CD14-positive monocyte (primary cell): ENCODE measurements around the gene APOL5. TPM values are rescaled to one million over a fixed set of nuclear protein-coding genes. Genes with fewer than 3 reads are reported as not detected.

ENCODE experiments used
- DNase-seq, 3 donors: peaks; one replicate each; pipeline ENCODE4 v3.0.0-alpha.2; 2011 to 2022
- H2AFZ ChIP-seq: 2 replicates; pipeline ENCODE4 v1.6.0; 2012; ENCODE audit warnings: mild to moderate bottlenecking, low read depth, low read length, inconsistent platforms; ENCODE audit not compliant: insufficient read depth, poor library complexity, severe bottlenecking
- H3K27ac ChIP-seq, 2 donors: 1 replicate in 1 of 2; 2 replicates in 1 of 2; pipeline ENCODE4 v1.5.1; 2012 to 2013; ENCODE audit warnings: low read length in 2 of 2, control low read depth in 1 of 2, inconsistent platforms in 1 of 2, low read depth in 1 of 2, mild to moderate bottlenecking in 1 of 2
- H3K27me3 ChIP-seq, 2 donors: one replicate each; pipeline versions ENCODE4 v1.6.0 to v1.6.1; 2011 to 2013; ENCODE audit warnings: low read length in 2 of 2; ENCODE audit not compliant: control insufficient read depth in 2 of 2, insufficient read depth in 2 of 2
- H3K36me3 ChIP-seq, 2 donors: replicated peaks in 1 of 2; 1 replicate in 1 of 2; 2 replicates in 1 of 2; pipeline versions ENCODE4 v1.5.1 to v1.6.1; 2012 to 2013; ENCODE audit warnings: low read length in 2 of 2, control low read depth in 1 of 2, inconsistent platforms in 1 of 2, mild to moderate bottlenecking in 1 of 2; ENCODE audit not compliant: insufficient read depth in 2 of 2, control insufficient read depth in 1 of 2
- H3K4me1 ChIP-seq, 2 donors: 1 replicate in 1 of 2; 2 replicates in 1 of 2; pipeline versions ENCODE4 v1.5.1 to v1.6.1; 2012 to 2013; ENCODE audit warnings: low read length in 2 of 2, control low read depth in 1 of 2, inconsistent platforms in 1 of 2, mild to moderate bottlenecking in 1 of 2, moderate library complexity in 1 of 2; ENCODE audit not compliant: insufficient read depth in 2 of 2, control insufficient read depth in 1 of 2
- H3K4me2 ChIP-seq: replicated peaks from 2 replicates; pipeline ENCODE3; 2012; ENCODE audit warnings: low read length, moderate library complexity, mild to moderate bottlenecking; ENCODE audit not compliant: poor library complexity, severe bottlenecking; ENCODE audit errors: extremely low read depth
- H3K4me3 ChIP-seq, 3 experiments: fragments of 200-600 bp in 1 of 3; sonication (generic) in 1 of 3; replicated peaks in 1 of 3; 1 replicate in 2 of 3; 2 replicates in 1 of 3; pipeline ENCODE4 v1.5.1; 2011 to 2013; ENCODE audit warnings: low read length in 3 of 3, mild to moderate bottlenecking in 3 of 3, control low read depth in 2 of 3, low read depth in 2 of 3, inconsistent platforms in 1 of 3, moderate library complexity in 1 of 3
- H3K79me2 ChIP-seq: 2 replicates; pipeline ENCODE4 v1.6.0; 2012; ENCODE audit warnings: mild to moderate bottlenecking, control low read depth, inconsistent platforms, low read length, moderate library complexity; ENCODE audit not compliant: insufficient read depth
- H3K9ac ChIP-seq: 2 replicates; pipeline ENCODE4 v1.6.0; 2017; ENCODE audit warnings: low read length, mild to moderate bottlenecking; ENCODE audit not compliant: insufficient read depth, poor library complexity, severe bottlenecking
- H3K9me3 ChIP-seq, 2 donors: replicated peaks in 1 of 2; 1 replicate in 1 of 2; 2 replicates in 1 of 2; pipeline versions ENCODE4 v1.5.1 to v1.6.1; 2012 to 2013; ENCODE audit warnings: low read length in 2 of 2, control low read depth in 1 of 2; ENCODE audit not compliant: control insufficient read depth in 1 of 2, insufficient read depth in 1 of 2
- H4K20me1 ChIP-seq: 2 replicates; pipeline ENCODE4 v1.6.0; 2012; ENCODE audit warnings: mild to moderate bottlenecking, low read length, control low read depth, moderate library complexity; ENCODE audit not compliant: insufficient read depth
- H3K27ac Mint-ChIP-seq, 7 donors: one replicate each; pipeline ENCODE4 v1.8.0; 2020; ENCODE audit warnings: mild to moderate bottlenecking in 7 of 7, mixed read lengths in 7 of 7, moderate library complexity in 6 of 7, inconsistent platforms in 2 of 7
- H3K27me3 Mint-ChIP-seq, 3 donors: one replicate each; pipeline ENCODE4 v1.8.0; 2021 to 2022; ENCODE audit warnings: low read depth in 3 of 3, mild to moderate bottlenecking in 3 of 3, mixed read lengths in 3 of 3, moderate library complexity in 3 of 3, inconsistent platforms in 1 of 3
- H3K36me3 Mint-ChIP-seq, 2 donors: one replicate each; pipeline ENCODE4 v1.8.0; 2020; ENCODE audit warnings: mixed read lengths in 2 of 2, inconsistent platforms in 1 of 2, mild to moderate bottlenecking in 1 of 2
- H3K4me1 Mint-ChIP-seq: one replicate; pipeline ENCODE4 v1.8.0; 2020; ENCODE audit warnings: mild to moderate bottlenecking, mixed read lengths
- H3K4me3 Mint-ChIP-seq, 2 donors: one replicate each; pipeline ENCODE4 v1.8.0; 2020; ENCODE audit warnings: mild to moderate bottlenecking in 2 of 2, mixed read lengths in 2 of 2, moderate library complexity in 1 of 2
- H3K9me3 Mint-ChIP-seq, 7 donors: one replicate each; pipeline ENCODE4 v1.8.0; 2020 to 2022; ENCODE audit warnings: mixed read lengths in 7 of 7, mild to moderate bottlenecking in 6 of 7, moderate library complexity in 6 of 7, inconsistent platforms in 2 of 7
- CTCF ChIP-seq: fragments of 200-600 bp; IDR thresholded peaks from one replicate; pipeline ENCODE4 v1.8.0; 2022; ENCODE audit warnings: antibody characterized with exemption, mild to moderate bottlenecking
- WGBS: methylation state at CpG from one replicate; pipeline ENCODE4 v1.1.5; 2013; ENCODE audit warnings: missing lambda C conversion rate; ENCODE audit not compliant: insufficient coverage; 5-methylcytosine and 5-hydroxymethylcytosine counted together
- intact Hi-C, 2 donors: fragments of 100-400 bp; cut with micrococcal nuclease; formaldehyde crosslinking; loops; one replicate each; pipeline versions ENCODE4 v1.15.0 to v1.15.1; 2023
- polyA plus RNA-seq, 3 donors: library from polyadenylated mRNA; depleted of rRNA in 1 of 3; unstranded in 2 of 3; stranded (reverse) in 1 of 3; fragments of 300-500 nt in 2 of 3; fragments of >200 nt in 1 of 3; fragmentation: Illumina TruSeq in 2 of 3; gene quantifications; 1 replicate in 2 of 3; 2 replicates in 1 of 3; pipeline ENCODE4 v1.2.3, GENCODE V29; 2012 to 2021

APOL5 gene
- polyA plus RNA-seq, 3 donors = not detected

DNA sequence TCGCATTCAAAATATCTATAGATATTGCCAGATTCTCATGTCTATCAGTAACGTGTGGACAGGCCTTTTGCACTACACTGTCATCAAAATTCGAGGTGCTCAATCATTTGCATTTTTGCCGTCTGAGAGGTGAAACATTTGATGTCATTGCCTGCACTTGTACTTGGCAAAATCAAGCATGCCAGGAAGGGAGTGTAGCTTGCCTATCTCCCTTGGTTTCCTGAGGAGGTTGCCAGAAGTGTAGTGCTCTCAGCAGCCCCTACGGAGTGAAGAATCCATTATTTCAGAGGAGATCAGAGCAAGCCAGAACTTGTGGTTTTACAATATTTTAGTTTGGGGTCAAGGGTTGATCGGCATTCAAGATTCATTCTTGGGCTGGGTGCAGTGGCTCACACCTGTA is 30.2 kb upstream of the APOL5 start:
- H4K20me1 ChIP-seq = no peaks in the 10 kb centered on the region
- no peaks in the 10 kb centered on the region for H3K27me3 ChIP-seq
- no peaks in the 10 kb centered on the region for H3K4me1 ChIP-seq
- Mint-ChIP-seq H3K36me3 (no peaks in the 10 kb centered on the region), H3K4me3 (no peak overlapping the region), H3K27me3 (peaks cover 1 to 5% (median 4%) of the 10 kb centered on the region in 3 donors), H3K9me3 (peaks cover 0 to 5% (median 2%) of the 10 kb centered on the region in 7 donors), H3K27ac (no peak overlapping the region), H3K4me1 (peaks cover 9% of the 10 kb centered on the region)
- no peaks in the 10 kb centered on the region for H3K36me3 ChIP-seq
- H3K79me2 ChIP-seq = no peaks in the 10 kb centered on the region
- no peak overlapping the region for H2AFZ ChIP-seq
- no peak overlapping the region for H3K27ac ChIP-seq
- DNase-seq = no peak
- TF ChIP-seq CTCF = no peak
- H3K9me3 ChIP-seq = no peaks in the 10 kb centered on the region
- no peak overlapping the region for H3K9ac ChIP-seq
- WGBS = 90% methylated on average over 3 of the region's 6 CpGs
- no peak overlapping the region for H3K4me3 ChIP-seq
- intact Hi-C loops = no loop called here
- H3K4me2 ChIP-seq = no peak overlapping the region

GRCh38 chr22:35688913-35689675 is 28.6 kb upstream of the APOL5 start:
- Histone ChIP-seq H3K36me3 (no peaks in the 10 kb centered on the region), H3K9ac (no peak overlapping the region), H4K20me1 (no peaks in the 10 kb centered on the region), H3K4me2 (no peak overlapping the region), H3K4me1 (no peaks in the 10 kb centered on the region), H3K4me3 (no peak overlapping the region), H3K9me3 (no peaks in the 10 kb centered on the region), H3K79me2 (no peaks in the 10 kb centered on the region), H2AFZ (no peak overlapping the region), H3K27ac (no peak overlapping the region), H3K27me3 (no peaks in the 10 kb centered on the region)
- TF ChIP-seq CTCF = no peak
- intact Hi-C loops = no loop called here
- Mint-ChIP-seq H3K4me1 (peaks cover 9% of the 10 kb centered on the region), H3K9me3 (peaks cover 0 to 5% (median 3%) of the 10 kb centered on the region in 7 donors), H3K27ac (no peak overlapping the region), H3K4me3 (no peak overlapping the region), H3K27me3 (peaks cover 0 to 4% (median 3%) of the 10 kb centered on the region in 3 donors), H3K36me3 (no peaks in the 10 kb centered on the region)
- no peak for DNase-seq
- 80% methylated on average over 5 of the region's 10 CpGs for whole genome bisulfite sequencing
